Endothelial cell of umbilical vein (primary cell): ENCODE measurements around the gene PLAAT1. TPM values are rescaled to one million over a fixed set of nuclear protein-coding genes. Genes with fewer than 3 reads are reported as not detected.

Source experiments
- BruUV-seq: library from RNA; stranded (reverse); fragments of 400-500 nt; replicated peaks from 2 replicates; lab custom pipeline; 2021; lab: Mats Ljungman, UMichigan
- CTCF ChIA-PET: fragments of 300-600, 350-600 bp; sonication (Branson Sonifier 250); formaldehyde crosslinking; loops from one replicate; lab custom pipeline; 2021; ENCODE audit warnings: antibody characterized with exemption, inconsistent platforms; lab: Charles Lee
- POLR2A ChIA-PET: fragments of 300-600, 350-600 bp; sonication (Branson Sonifier 250); formaldehyde crosslinking; loops from one replicate; lab custom pipeline; 2021; ENCODE audit warnings: antibody characterized with exemption, inconsistent platforms; lab: Charles Lee
- DNase-seq: peaks from one replicate; pipeline ENCODE4 v3.0.0-alpha.2; 2011; ENCODE audit warnings: low read depth, low spot score
- FAIRE-seq: peaks from 2 replicates; lab custom pipeline; 2011; peaks lifted over from hg19 to GRCh38; lab: Jason Lieb, UNC
- H2AFZ ChIP-seq: 2 replicates; pipeline ENCODE4 v1.6.0; 2012; ENCODE audit warnings: low read depth, low read length, control low read depth, inconsistent platforms
- H3K27ac ChIP-seq: 2 replicates; pipeline ENCODE4 v1.5.1; 2011; ENCODE audit warnings: low read depth, mild to moderate bottlenecking, control low read depth, low read length, moderate library complexity; ENCODE audit not compliant: insufficient read depth
- H3K27me3 ChIP-seq, 2 experiments: 2 replicates each; pipeline versions ENCODE4 v1.6.0 to v1.6.1; 2011; ENCODE audit warnings: low read length in 2 of 2, mixed read lengths in 1 of 2; ENCODE audit not compliant: control insufficient read depth in 2 of 2, insufficient read depth in 2 of 2
- H3K36me3 ChIP-seq, 2 experiments: 2 replicates in 1 of 2; 3 replicates in 1 of 2; pipeline ENCODE4 v1.5.1; 2011; ENCODE audit warnings: low read length in 2 of 2, mild to moderate bottlenecking in 1 of 2, moderate library complexity in 1 of 2; ENCODE audit not compliant: control insufficient read depth in 2 of 2, insufficient read depth in 2 of 2; ENCODE audit errors: extremely low read depth in 1 of 2
- H3K4me1 ChIP-seq: 3 replicates; pipeline ENCODE4 v1.5.1; 2011; ENCODE audit warnings: mild to moderate bottlenecking, low read length; ENCODE audit not compliant: control insufficient read depth, insufficient read depth; ENCODE audit errors: extremely low read depth
- H3K4me2 ChIP-seq: 2 replicates; pipeline ENCODE4 v1.6.1; 2011; ENCODE audit warnings: low read length, control low read depth, mixed read lengths; ENCODE audit not compliant: insufficient read depth
- H3K4me3 ChIP-seq, 3 experiments: fragments of 200-600 bp in 1 of 3; sonication (generic), shearing (Covaris generic) in 1 of 3; replicated peaks in 1 of 3; 2 replicates each; pipeline ENCODE4 v1.5.1; 2011 to 2016; ENCODE audit warnings: control low read depth in 3 of 3, low read length in 3 of 3, mild to moderate bottlenecking in 2 of 3, inconsistent platforms in 1 of 3, low read depth in 1 of 3, moderate library complexity in 1 of 3; ENCODE audit not compliant: insufficient read depth in 1 of 3
- H3K79me2 ChIP-seq: 2 replicates; pipeline ENCODE4 v1.6.0; 2012; ENCODE audit warnings: low read length, inconsistent platforms; ENCODE audit not compliant: control insufficient read depth, insufficient read depth
- H3K9ac ChIP-seq: replicated peaks from 2 replicates; pipeline ENCODE3; 2011; ENCODE audit warnings: low read length, control low read depth; ENCODE audit not compliant: insufficient read depth; ENCODE audit errors: extremely low read depth
- H3K9me1 ChIP-seq: replicated peaks from 3 replicates; pipeline ENCODE4 v1.6.0; 2011; ENCODE audit warnings: mild to moderate bottlenecking, low read length; ENCODE audit not compliant: control insufficient read depth, insufficient read depth; ENCODE audit errors: extremely low read depth
- H3K9me3 ChIP-seq: replicated peaks from 2 replicates; pipeline ENCODE4 v1.5.1; 2012; ENCODE audit warnings: low read length, inconsistent platforms; ENCODE audit not compliant: control insufficient read depth, insufficient read depth
- H4K20me1 ChIP-seq: replicated peaks from 2 replicates; pipeline ENCODE3; 2011; ENCODE audit warnings: mild to moderate bottlenecking, low read length; ENCODE audit not compliant: control insufficient read depth, insufficient read depth; ENCODE audit errors: extremely low read depth
- CTCF ChIP-seq, 2 donors: IDR thresholded peaks; 1 replicate in 1 of 2; 2 replicates in 1 of 2; pipeline ENCODE4 v1.5.1; 2011; ENCODE audit warnings: low read length in 2 of 2, mild to moderate bottlenecking in 2 of 2, moderate library complexity in 2 of 2, control low read depth in 1 of 2, inconsistent platforms in 1 of 2, low read depth in 1 of 2; ENCODE audit not compliant: insufficient read depth in 1 of 2; ENCODE audit errors: extremely low read depth in 1 of 2
- EZH2 ChIP-seq: IDR thresholded peaks from 2 replicates; pipeline ENCODE4 v1.6.1; 2012; ENCODE audit warnings: borderline replicate concordance, low read depth, mild to moderate bottlenecking, moderate library complexity, low read length, inconsistent platforms; ENCODE audit not compliant: severe bottlenecking
- FOS ChIP-seq: IDR thresholded peaks from 2 replicates; pipeline ENCODE4 v1.6.1; 2011; ENCODE audit warnings: mild to moderate bottlenecking, low read length, moderate library complexity, borderline replicate concordance; ENCODE audit not compliant: insufficient read depth
- GATA2 ChIP-seq: IDR thresholded peaks from 2 replicates; pipeline ENCODE4 v1.7.0; 2011; ENCODE audit warnings: low read depth, mild to moderate bottlenecking, moderate library complexity, mixed read lengths, low read length; ENCODE audit not compliant: insufficient read length, insufficient read depth
- JUN ChIP-seq: IDR thresholded peaks from 2 replicates; pipeline ENCODE4 v1.6.1; 2011; ENCODE audit warnings: borderline replicate concordance, low read depth; ENCODE audit not compliant: insufficient read length, insufficient read depth
- MYC ChIP-seq: IDR thresholded peaks from one replicate; pipeline ENCODE4 v1.6.1; 2011; ENCODE audit warnings: mild to moderate bottlenecking, low read depth, low read length
- POLR2A ChIP-seq: IDR thresholded peaks from 2 replicates; pipeline ENCODE4 v1.6.1; 2012; ENCODE audit warnings: low read depth, mild to moderate bottlenecking, control low read depth, low read length
- POLR2AphosphoS5 ChIP-seq: IDR thresholded peaks from 2 replicates; pipeline ENCODE4 v1.6.1; 2012; ENCODE audit warnings: low read depth, mild to moderate bottlenecking, control low read depth, low read length, moderate library complexity; ENCODE audit not compliant: insufficient read depth
- dilution Hi-C: fragments of 300-500 bp; cut with MboI; formaldehyde crosslinking; loops from one replicate; pipeline ENCODE4 v1.15.0; 2019; ENCODE audit warnings: low sequenced_read_pairs; ENCODE audit not compliant: extremely low pct_ligation_motif_present
- intact Hi-C: fragments of 100-400 bp; cut with micrococcal nuclease; formaldehyde crosslinking; loops from one replicate; pipeline ENCODE4 v1.10.0; 2022
- polyA plus RNA-seq, 4 experiments: library from polyadenylated mRNA; depleted of rRNA in 3 of 4; stranded (reverse) in 3 of 4; unstranded in 1 of 4; fragments of >200 nt; gene quantifications; 2 replicates each; pipeline versions ENCODE4 v1.2.1 to v1.2.3, GENCODE V29; 2011 to 2012; ENCODE audit warnings: missing spikeins in 1 of 4
- total RNA-seq: library from RNA; stranded (reverse); gene quantifications from 2 replicates; pipeline ENCODE4 v1.2.3, GENCODE V29; 2021
- TF ChIP-seq, protein P1 (sequence below): IDR thresholded peaks from 2 replicates; pipeline ENCODE4 v1.6.1; 2011; ENCODE audit not compliant: insufficient read depth, insufficient read length

The PLAAT1 gene
- total and polyA plus RNA-seq, 2 donors (not counting 3 experiments of a cell fraction or from before 2014, with no cell fraction given), result 0.58 to 0.75 TPM

GRCh38 chr3:193214445-193214844 is 26.6 kb upstream of the PLAAT1 start:
- BruUV-seq, result no TSS peak
- intact Hi-C loops (no loop called here), dilution Hi-C loops (no loop called here)
- Histone ChIP-seq H2AFZ (no peak overlapping the region), H3K4me3 (no peak overlapping the region), H4K20me1 (no peaks in the 10 kb centered on the region), H3K27ac (no peak overlapping the region), H3K9me1 (no peaks in the 10 kb centered on the region), H3K27me3 (peaks cover 0 to 4% of the 10 kb centered on the region in 2 experiments), H3K9ac (no peak overlapping the region), H3K4me1 (no peaks in the 10 kb centered on the region), H3K9me3 (no peaks in the 10 kb centered on the region), H3K4me2 (no peak overlapping the region), H3K36me3 (no peaks in the 10 kb centered on the region), H3K79me2 (no peaks in the 10 kb centered on the region)
- POLR2A ChIA-PET, result no interaction called here
- CTCF ChIA-PET, result no interaction called here
- DNase-seq (no peak), FAIRE-seq (no peak)
- TF ChIP-seq, protein P1, sequence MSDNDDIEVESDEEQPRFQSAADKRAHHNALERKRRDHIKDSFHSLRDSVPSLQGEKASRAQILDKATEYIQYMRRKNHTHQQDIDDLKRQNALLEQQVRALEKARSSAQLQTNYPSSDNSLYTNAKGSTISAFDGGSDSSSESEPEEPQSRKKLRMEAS, result no peak
- TF ChIP-seq FOS (no peak), POLR2AphosphoS5 (no peak), CTCF (IDR thresholded peaks at IDR 0.05; ENCODE audit: extremely low read depth in 1 of 2, insufficient read depth in 1 of 2, low read depth in 1 of 2, low read length in 2 of 2) (no peak), POLR2A (no peak), EZH2 (no peak), JUN (no peak), MYC (no peak), GATA2 (no peak)
